H1 (cell line): ENCODE results near the gene FNDC11. TPM values are rescaled to one million over a fixed set of nuclear protein-coding genes. Genes with fewer than 3 reads are reported as not detected.

Source experiments
- CTCF ChIA-PET: fragments of 300-600 bp; sonication (Branson Sonifier 250); formaldehyde crosslinking; loops from one replicate; lab custom pipeline; 2021; ENCODE audit not compliant: partially characterized antibody; lab: Charles Lee
- POLR2A ChIA-PET: fragments of 300-600 bp; sonication (Branson Sonifier 250); formaldehyde crosslinking; loops from one replicate; lab custom pipeline; 2021; ENCODE audit warnings: inconsistent platforms; ENCODE audit not compliant: partially characterized antibody; lab: Charles Lee
- DNase-seq, 2 experiments: peaks; one replicate each; pipeline versions ENCODE4 v3.0.0 to v3.0.0-alpha.2; 2010 to 2022; ENCODE audit warnings: low spot score in 2 of 2, low read depth in 1 of 2, mixed read lengths in 1 of 2
- FAIRE-seq: peaks from 2 replicates; lab custom pipeline; 2011; peaks lifted over from hg19 to GRCh38; lab: Jason Lieb, UNC
- H2AFZ ChIP-seq: 2 replicates; pipeline ENCODE4 v1.8.1; 2012; ENCODE audit warnings: low read length, inconsistent platforms
- H2AK5ac ChIP-seq: 2 replicates; pipeline ENCODE4 v1.6.1; 2013; ENCODE audit warnings: low read depth, low read length
- H2BK120ac ChIP-seq: replicated peaks from 2 replicates; pipeline ENCODE3; 2013; ENCODE audit warnings: low read depth, low read length, inconsistent platforms
- H2BK12ac ChIP-seq: 2 replicates; pipeline ENCODE4 v1.6.1; 2013; ENCODE audit warnings: low read depth, low read length
- H2BK15ac ChIP-seq: 2 replicates; pipeline ENCODE4 v1.6.1; 2013; ENCODE audit warnings: low read length
- H2BK20ac ChIP-seq: 2 replicates; pipeline ENCODE4 v1.6.1; 2013; ENCODE audit warnings: low read length
- H2BK5ac ChIP-seq: 2 replicates; pipeline ENCODE4 v1.6.1; 2013; ENCODE audit warnings: low read depth, low read length
- H3K14ac ChIP-seq: 2 replicates; pipeline ENCODE4 v1.6.1; 2013; ENCODE audit warnings: inconsistent platforms; ENCODE audit not compliant: insufficient read length
- H3K18ac ChIP-seq: 2 replicates; pipeline ENCODE4 v1.6.1; 2013; ENCODE audit warnings: low read length; ENCODE audit errors: extremely low read depth
- H3K23ac ChIP-seq: 2 replicates; pipeline ENCODE4 v1.6.1; 2013; ENCODE audit warnings: inconsistent platforms; ENCODE audit not compliant: insufficient read length
- H3K23me2 ChIP-seq: 2 replicates; pipeline ENCODE4 v1.6.1; 2013; ENCODE audit warnings: low read depth, low read length
- H3K27ac ChIP-seq: 2 replicates; pipeline ENCODE4 v1.6.1; 2011; ENCODE audit warnings: low read depth, low read length, inconsistent platforms
- H3K27me3 ChIP-seq, 4 experiments: replicated peaks in 1 of 4; 1 replicate in 1 of 4; 2 replicates in 3 of 4; pipeline versions ENCODE4 v1.6.1 to v1.8.1; 2011 to 2013; ENCODE audit warnings: low read length in 3 of 4, mild to moderate bottlenecking in 3 of 4, inconsistent platforms in 2 of 4, mixed read lengths in 2 of 4, moderate library complexity in 1 of 4; ENCODE audit not compliant: control insufficient read depth in 3 of 4, insufficient read depth in 3 of 4; ENCODE audit errors: extremely low read depth in 1 of 4
- H3K36me3 ChIP-seq, 4 experiments: 2 replicates each; pipeline versions ENCODE4 v1.6.1 to v1.8.1; 2011 to 2013; ENCODE audit warnings: mild to moderate bottlenecking in 4 of 4, low read length in 3 of 4, moderate library complexity in 2 of 4, control low read depth in 1 of 4, inconsistent platforms in 1 of 4; ENCODE audit not compliant: insufficient read depth in 4 of 4, control insufficient read depth in 2 of 4
- H3K4ac ChIP-seq: replicated peaks from 2 replicates; pipeline ENCODE3; 2013; ENCODE audit warnings: low read length, low read depth, mixed read lengths, inconsistent platforms; ENCODE audit not compliant: insufficient read length
- H3K4me1 ChIP-seq, 4 experiments: replicated peaks in 1 of 4; 1 replicate in 1 of 4; 2 replicates in 3 of 4; pipeline versions ENCODE4 v1.6.1 to v1.8.1; 2011 to 2013; ENCODE audit warnings: low read length in 3 of 4, inconsistent platforms in 2 of 4, mixed read lengths in 1 of 4; ENCODE audit not compliant: insufficient read depth in 4 of 4, control insufficient read depth in 3 of 4
- H3K4me2 ChIP-seq, 2 experiments: 2 replicates each; pipeline versions ENCODE4 v1.6.1 to v1.8.1; 2011 to 2013; ENCODE audit warnings: low read depth in 2 of 2, low read length in 2 of 2, control low read depth in 1 of 2, inconsistent platforms in 1 of 2, mild to moderate bottlenecking in 1 of 2; ENCODE audit not compliant: insufficient read depth in 1 of 2
- H3K4me3 ChIP-seq, 4 experiments: fragments of 200-600, 300-600 bp in 1 of 4; sonication (generic), shearing (Covaris generic), sonication (Bioruptor Twin) in 1 of 4; 2 replicates each; pipeline versions ENCODE4 v1.5.1 to v1.8.1; 2011 to 2016; ENCODE audit warnings: low read length in 4 of 4, low read depth in 3 of 4, control low read depth in 2 of 4, inconsistent platforms in 2 of 4, mild to moderate bottlenecking in 2 of 4, mixed read lengths in 1 of 4, moderate library complexity in 1 of 4; ENCODE audit not compliant: insufficient read depth in 2 of 4; ENCODE audit errors: extremely low read depth in 1 of 4
- H3K56ac ChIP-seq: replicated peaks from 2 replicates; pipeline ENCODE3; 2013; ENCODE audit warnings: low read depth, mild to moderate bottlenecking, mixed read lengths, low read length, inconsistent platforms; ENCODE audit not compliant: insufficient read length
- H3K79me1 ChIP-seq: 2 replicates; pipeline ENCODE4 v1.6.1; 2013; ENCODE audit warnings: low read depth, low read length, control low read depth
- H3K79me2 ChIP-seq, 2 experiments: 2 replicates each; pipeline versions ENCODE4 v1.6.1 to v1.8.1; 2012 to 2013; ENCODE audit warnings: low read length in 2 of 2, mild to moderate bottlenecking in 2 of 2, inconsistent platforms in 1 of 2; ENCODE audit not compliant: insufficient read depth in 2 of 2, control insufficient read depth in 1 of 2
- H3K9ac ChIP-seq, 4 experiments: replicated peaks in 1 of 4; 1 replicate in 1 of 4; 2 replicates in 3 of 4; pipeline versions ENCODE4 v1.6.1 to v1.8.1; 2011 to 2013; ENCODE audit warnings: low read depth in 3 of 4, low read length in 3 of 4, control low read depth in 2 of 4, mild to moderate bottlenecking in 2 of 4, moderate library complexity in 2 of 4, inconsistent platforms in 1 of 4; ENCODE audit errors: extremely low read depth in 1 of 4
- H3K9me3 ChIP-seq, 2 experiments: 2 replicates each; pipeline versions ENCODE4 v1.6.1 to v1.8.1; 2012 to 2013; ENCODE audit warnings: mild to moderate bottlenecking in 2 of 2, moderate library complexity in 2 of 2, control low read depth in 1 of 2, inconsistent platforms in 1 of 2, low read depth in 1 of 2, low read length in 1 of 2, mixed read lengths in 1 of 2; ENCODE audit not compliant: insufficient read depth in 2 of 2
- H4K20me1 ChIP-seq, 2 experiments: replicated peaks in 1 of 2; 2 replicates each; pipeline versions ENCODE3 to v1.8.1; 2011 to 2013; ENCODE audit warnings: inconsistent platforms in 2 of 2, low read length in 2 of 2, mild to moderate bottlenecking in 1 of 2; ENCODE audit not compliant: insufficient read depth in 2 of 2, control insufficient read depth in 1 of 2
- H4K5ac ChIP-seq: 2 replicates; pipeline ENCODE4 v1.6.1; 2013; ENCODE audit warnings: low read length, low read depth, mixed read lengths, inconsistent platforms; ENCODE audit not compliant: insufficient read length
- H4K8ac ChIP-seq: 2 replicates; pipeline ENCODE4 v1.8.0; 2013; ENCODE audit warnings: mild to moderate bottlenecking, moderate library complexity, low read length, inconsistent platforms; ENCODE audit not compliant: insufficient read depth; ENCODE audit errors: extremely low read depth
- H4K91ac ChIP-seq: replicated peaks from 2 replicates; pipeline ENCODE3; 2013; ENCODE audit warnings: low read length, mixed read lengths, inconsistent platforms; ENCODE audit not compliant: insufficient read length
- CBX5 ChIP-seq: fragments of 300-800, 300-1000 bp; sonication (generic); IDR thresholded peaks from 2 replicates; pipeline ENCODE4 v1.7.1; 2016; ENCODE audit warnings: antibody characterized with exemption, low read length, low read depth
- EP300 ChIP-seq, 2 experiments: IDR thresholded peaks; 1 replicate in 1 of 2; 2 replicates in 1 of 2; pipeline ENCODE4 v1.6.1; 2011 to 2012; ENCODE audit warnings: low read depth in 2 of 2, low read length in 2 of 2, mild to moderate bottlenecking in 2 of 2, borderline replicate concordance in 1 of 2, inconsistent platforms in 1 of 2, moderate library complexity in 1 of 2
- JUN ChIP-seq: IDR thresholded peaks from 2 replicates; pipeline ENCODE4 v1.6.1; 2011; ENCODE audit warnings: low read depth, mild to moderate bottlenecking, improper control_type of control experiment, low read length
- JUND ChIP-seq: IDR thresholded peaks from 2 replicates; pipeline ENCODE4 v1.6.1; 2011; ENCODE audit warnings: mild to moderate bottlenecking, improper control_type of control experiment, low read length
- KDM1A ChIP-seq: fragments of 200-600, 300-600 bp; sonication (generic); IDR thresholded peaks from 2 replicates; pipeline ENCODE4 v1.7.1; 2016; ENCODE audit warnings: mild to moderate bottlenecking, low read length, borderline replicate concordance
- NRF1 ChIP-seq: IDR thresholded peaks from 2 replicates; pipeline ENCODE4 v1.6.1; 2011; ENCODE audit warnings: mild to moderate bottlenecking, low read depth, low read length, improper control_type of control experiment
- RXRA ChIP-seq: IDR thresholded peaks from 2 replicates; pipeline ENCODE4 v1.6.1; 2011; ENCODE audit warnings: low read depth, mild to moderate bottlenecking, low read length, moderate library complexity; ENCODE audit not compliant: insufficient read depth
- SIX5 ChIP-seq: IDR thresholded peaks from 2 replicates; pipeline ENCODE4 v1.6.1; 2011; ENCODE audit warnings: mild to moderate bottlenecking, low read depth, low read length
- SP2 ChIP-seq: IDR thresholded peaks from 2 replicates; pipeline ENCODE4 v1.6.1; 2012; ENCODE audit warnings: mild to moderate bottlenecking, low read length, inconsistent platforms
- ZNF274 ChIP-seq: IDR thresholded peaks from 2 replicates; pipeline ENCODE4 v1.7.0; 2012; ENCODE audit warnings: low read length, borderline replicate concordance; ENCODE audit errors: extremely low read depth
- WGBS, 2 experiments: shearing (Covaris generic) in 1 of 2; methylation state at CpG; one replicate each; pipeline versions ENCODE4 v1.1.6 to v1.1.7; 2013 to 2015; ENCODE audit warnings: low lambda C conversion rate in 2 of 2, mixed read lengths in 2 of 2, inconsistent platforms in 1 of 2, low coverage in 1 of 2, missing lambda C conversion rate in 1 of 2; ENCODE audit not compliant: insufficient replicate concordance in 2 of 2, insufficient coverage in 1 of 2, insufficient read length in 1 of 2; ENCODE audit errors: extremely low coverage in 1 of 2, missing lambda C conversion rate in 1 of 2; 5-methylcytosine and 5-hydroxymethylcytosine counted together
- polyA plus RNA-seq, 7 experiments: library from polyadenylated mRNA; depleted of rRNA in 3 of 7; stranded (reverse) in 5 of 7; unstranded in 2 of 7; fragments of >200 nt in 5 of 7; fragments of 200-250 nt in 2 of 7; gene quantifications; 1 replicate in 5 of 7; 2 replicates in 1 of 7; 4 replicates in 1 of 7; pipeline versions ENCODE4 v1.2.1 to v1.2.3, GENCODE V29; 2011 to 2013; ENCODE audit warnings: missing spikeins in 2 of 7, mixed read lengths in 2 of 7
- total RNA-seq: library from RNA; stranded (reverse); fragmentation: NEBNext Ultra II Directional; extraction: Animal tissue kit (Norgen Biotek cat#: 25700); gene quantifications from 2 replicates; pipeline ENCODE4 v1.2.1, GENCODE V29; 2021
- TF ChIP-seq, protein P1 (sequence below): IDR thresholded peaks from 2 replicates; pipeline ENCODE4 v1.6.1; 2012; ENCODE audit warnings: inconsistent platforms
- TF ChIP-seq, protein P2 (sequence below): IDR thresholded peaks from 2 replicates; pipeline ENCODE4 v1.6.1; 2011; ENCODE audit warnings: low read length, improper control_type of control experiment

The FNDC11 gene
- total and polyA plus RNA-seq, 2 of the 8 experiments (the other 6 are each of a cell fraction or from before 2014, with no cell fraction given): 2.6 to 8.8 TPM

- ChIA-PET POLR2A (interaction anchor here (1.5 to 1.7 kb wide), 2 partner anchors 10 to 24 kb away, joined by 3 to 5 read pairs; no protein-coding TSS in a partner anchor), CTCF (interaction anchor here (0.6 to 1.2 kb wide), 4 partner anchors 48 to 429 kb away, joined by 3 read pairs; partner anchors contain the start of gene RTEL1)
- Histone ChIP-seq H3K18ac (no peak overlapping the region), H3K14ac (no peak overlapping the region), H3K23ac (no peak overlapping the region), H3K9ac (no peak overlapping the region), H4K91ac (no peak overlapping the region), H3K4me3 (no peak overlapping the region), H4K20me1 (no peaks in the 10 kb centered on the region), H4K5ac (no peak overlapping the region), H2BK20ac (no peak overlapping the region), H2BK120ac (no peak overlapping the region), H3K9me3 (no peaks in the 10 kb centered on the region), H3K79me2 (no peaks in the 10 kb centered on the region), H3K79me1 (no peaks in the 10 kb centered on the region), H4K8ac (no peak overlapping the region), H3K36me3 (no peaks in the 10 kb centered on the region), H3K27ac (no peak overlapping the region), H2AFZ (no peak overlapping the region), H3K4ac (no peak overlapping the region), H3K4me1 (peaks cover 0 to 20% (median 7%) of the 10 kb centered on the region in 4 experiments; a peak in 6 of 7 replicates), H2BK15ac (no peak overlapping the region), H2AK5ac (no peak overlapping the region), H2BK12ac (no peak overlapping the region), H2BK5ac (no peak overlapping the region), H3K56ac (no peak overlapping the region), H3K27me3 (no peaks in the 10 kb centered on the region), H3K4me2 (no peak overlapping the region), H3K23me2 (no peaks in the 10 kb centered on the region)
- WGBS, 2 experiments: 92% methylated on average over 16 of the region's 19 CpGs; no CpG with 5 or more reads in 1 of the 2 experiments
- FAIRE-seq: no peak
- no peak for DNase-seq
- TF ChIP-seq RXRA (no peak), SIX5 (no peak), NRF1 (no peak), JUN (no peak), KDM1A (no peak), ZNF274 (no peak), EP300 (IDR thresholded peaks at IDR 0.05; ENCODE audit: borderline replicate concordance in 1 of 2, low read depth in 2 of 2, low read length in 2 of 2) (no peak), CBX5 (no peak), JUND (no peak), SP2 (no peak)
- TF ChIP-seq, protein P1, sequence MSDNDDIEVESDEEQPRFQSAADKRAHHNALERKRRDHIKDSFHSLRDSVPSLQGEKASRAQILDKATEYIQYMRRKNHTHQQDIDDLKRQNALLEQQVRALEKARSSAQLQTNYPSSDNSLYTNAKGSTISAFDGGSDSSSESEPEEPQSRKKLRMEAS: no peak
- TF ChIP-seq, protein P2, sequence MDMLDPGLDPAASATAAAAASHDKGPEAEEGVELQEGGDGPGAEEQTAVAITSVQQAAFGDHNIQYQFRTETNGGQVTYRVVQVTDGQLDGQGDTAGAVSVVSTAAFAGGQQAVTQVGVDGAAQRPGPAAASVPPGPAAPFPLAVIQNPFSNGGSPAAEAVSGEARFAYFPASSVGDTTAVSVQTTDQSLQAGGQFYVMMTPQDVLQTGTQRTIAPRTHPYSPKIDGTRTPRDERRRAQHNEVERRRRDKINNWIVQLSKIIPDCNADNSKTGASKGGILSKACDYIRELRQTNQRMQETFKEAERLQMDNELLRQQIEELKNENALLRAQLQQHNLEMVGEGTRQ: no peak
Measured at GRCh38 chr20:63544958-63545516, 8.9 kb upstream of the FNDC11 start.
